ENCODE data around the gene PIGS.
"Not testable (repeated sequence)": the region's sequence is repeated elsewhere in the genome, so short reads cannot be mapped to it uniquely, and the experiment has no call there.

The PIGS gene

GRCh38 chr17:28578246-28579195 lies 7.2 kb upstream of the PIGS start:
- no peak for DNase-seq (ENCODE audit: low read depth in 2 of 2)

GRCh38 chr17:28577466-28577824 lies 6.1 kb upstream of the PIGS start:
- no peak for DNase-seq (ENCODE audit: low read depth in 2 of 2)

GRCh38 chr17:28576758-28577465 lies 5.6 kb upstream of the PIGS start, which contains the start of gene ALDOC:
TSS of gene ALDOC (minus strand) at chr17:28576895. CDS start at chr17:28575532, 1,363 bp downstream.
- DNase-seq (ENCODE audit: low read depth in 2 of 2) = peak; percentile 97 to 98

- not testable (repeated sequence) for DNase-seq (ENCODE audit: low read depth in 2 of 2)
These were observed 4.7 kb upstream of the PIGS start for GRCh38 chr17:28576016-28576415.

GRCh38 chr17:28575126-28575795 lies 3.9 kb upstream of the PIGS start:
- no peak for DNase-seq (ENCODE audit: low read depth in 2 of 2)

GRCh38 chr17:28574526-28574925 lies 3.2 kb upstream of the PIGS start:
- DNase-seq (ENCODE audit: low read depth in 2 of 2) = no peak

- DNase-seq (ENCODE audit: low read depth in 2 of 2) = no peak
These were observed 2.7 kb upstream of the PIGS start for GRCh38 chr17:28573966-28574480.

- no peak for DNase-seq (ENCODE audit: low read depth in 2 of 2)
These were observed 2.2 kb upstream of the PIGS start for GRCh38 chr17:28573521-28573920.

- no peak for DNase-seq (ENCODE audit: low read depth in 2 of 2)
These were observed 1.7 kb upstream of the PIGS start for GRCh38 chr17:28573040-28573380.

- no peak for DNase-seq (ENCODE audit: low read depth in 2 of 2)
These were observed 1.1 kb upstream of the PIGS start for GRCh38 chr17:28572259-28573039.

GRCh38 chr17:28570716-28571360 lies 486 bp downstream of the PIGS start:
- DNase-seq (ENCODE audit: low read depth in 2 of 2) = peak in 1 of 2 donors; percentile 36

GRCh38 chr17:28569446-28569845 lies 1.9 kb downstream of the PIGS start:
- no peak for DNase-seq (ENCODE audit: low read depth in 2 of 2)

- no peak for DNase-seq (ENCODE audit: low read depth in 2 of 2)
These were observed 3.7 kb downstream of the PIGS start for GRCh38 chr17:28567604-28568003.

GRCh38 chr17:28563475-28563874 lies 7.8 kb downstream of the PIGS start:
- no peak for DNase-seq (ENCODE audit: low read depth in 2 of 2)

- DNase-seq (ENCODE audit: low read depth in 2 of 2) = no peak
These were observed 16.3 kb downstream of the PIGS start for GRCh38 chr17:28555022-28555421.

GRCh38 chr17:28554565-28554964 lies 16.8 kb downstream of the PIGS start:
- DNase-seq (ENCODE audit: low read depth in 2 of 2) = no peak

GRCh38 chr17:28553000-28553505 lies 18.3 kb downstream of the PIGS start:
- DNase-seq (ENCODE audit: low read depth in 2 of 2) = no peak

- peak; percentile 75 to 78 for DNase-seq (ENCODE audit: low read depth in 2 of 2)
These were observed 18.9 kb downstream of the PIGS start, which contains the start of gene UNC119 for GRCh38 chr17:28552176-28552999. TSS of gene UNC119 (minus strand) at chr17:28552624. CDS start at chr17:28552557, 67 bp downstream.

- DNase-seq (ENCODE audit: low read depth in 2 of 2) = no peak
These were observed 19.7 kb downstream of the PIGS start for GRCh38 chr17:28551421-28552175.
